ENCODE data around the gene MRPS21.

GRCh38 chr1:150280138-150280707 is 13.4 kb upstream of the MRPS21 start:
- TF ChIP-seq CTCF (conservative IDR thresholded peaks at IDR 0.05), result no peak
- TF ChIP-seq ZFX (IDR thresholded peaks at IDR 0.05), result no peak
